Panc1 (cell line): Measurements from ENCODE around the gene PIK3R1. TPM values are rescaled to one million over a fixed set of nuclear protein-coding genes. Genes with fewer than 3 reads are reported as not detected.
"Not testable (repeated sequence)": the region's sequence is repeated elsewhere in the genome, so short reads cannot be mapped to it uniquely, and the experiment has no call there.

Experiments
- ATAC-seq: fragments of 200-7000 bp; cut with Tn5 transposase; 2 replicates; pipeline ENCODE4 v1.9.1; 2020; ENCODE audit warnings: mild to moderate bottlenecking, moderate library complexity
- BruUV-seq: library from RNA; stranded (reverse); fragments of 400-500 nt; replicated peaks from 2 replicates; lab custom pipeline; 2021; lab: Mats Ljungman, UMichigan
- CTCF ChIA-PET: fragments of 300-600 bp; sonication (Branson Sonifier 250); formaldehyde crosslinking; loops from one replicate; lab custom pipeline; 2022; ENCODE audit warnings: antibody characterized with exemption; lab: Charles Lee
- POLR2A ChIA-PET: fragments of 300-600 bp; sonication (Branson Sonifier 250); formaldehyde crosslinking; loops from one replicate; lab custom pipeline; 2022; ENCODE audit warnings: antibody characterized with exemption; lab: Charles Lee
- DNase-seq: peaks from one replicate; pipeline ENCODE4 v3.0.0-alpha.2; 2010; ENCODE audit warnings: low read depth, low spot score
- H3K27ac ChIP-seq: 2 replicates; pipeline ENCODE4 v1.5.1; 2011; ENCODE audit warnings: mild to moderate bottlenecking, low read length, inconsistent platforms
- H3K27me3 ChIP-seq: fragments of 200-500 bp; sonication (Bioruptor generic); 2 replicates; pipeline ENCODE4 v1.6.0; 2014; ENCODE audit warnings: low read length, inconsistent platforms; ENCODE audit not compliant: control insufficient read depth, insufficient read depth
- H3K36me3 ChIP-seq: fragments of 200-500 bp; sonication (Bioruptor generic); 2 replicates; pipeline ENCODE4 v1.5.1; 2014; ENCODE audit warnings: inconsistent platforms, mild to moderate bottlenecking, low read length, moderate library complexity; ENCODE audit not compliant: control insufficient read depth, insufficient read depth
- H3K4me1 ChIP-seq: 2 replicates; pipeline ENCODE4 v1.5.1; 2011; ENCODE audit warnings: inconsistent platforms, mild to moderate bottlenecking, low read length, moderate library complexity; ENCODE audit not compliant: control insufficient read depth, insufficient read depth
- H3K4me3 ChIP-seq, 2 experiments: 2 replicates each; pipeline ENCODE4 v1.5.1; 2011 to 2012; ENCODE audit warnings: low read depth in 2 of 2, low read length in 2 of 2, mild to moderate bottlenecking in 2 of 2, inconsistent platforms in 1 of 2, moderate library complexity in 1 of 2
- H3K9me3 ChIP-seq: fragments of 200-500 bp; sonication (Bioruptor generic); 2 replicates; pipeline ENCODE4 v1.5.1; 2014; ENCODE audit warnings: low read depth, mild to moderate bottlenecking, inconsistent platforms, low read length, moderate library complexity; ENCODE audit not compliant: control insufficient read depth, insufficient read depth
- POLR2AphosphoS5 ChIP-seq: IDR thresholded peaks from 2 replicates; pipeline ENCODE4 v1.6.1; 2012; ENCODE audit warnings: mild to moderate bottlenecking, low read depth, low read length, moderate library complexity
- SIN3A ChIP-seq: IDR thresholded peaks from 2 replicates; pipeline ENCODE4 v1.6.1; 2012; ENCODE audit warnings: low read depth, mild to moderate bottlenecking, low read length, moderate library complexity, borderline replicate concordance; ENCODE audit not compliant: insufficient read depth
- TCF7L2 ChIP-seq: IDR thresholded peaks from 2 replicates; pipeline ENCODE4 v1.6.1; 2011; ENCODE audit warnings: mild to moderate bottlenecking, low read depth, low read length, inconsistent platforms
- in situ Hi-C: cut with HindIII; loops from 2 replicates; pipeline ENCODE4 v1.10.0; 2016; ENCODE audit warnings: low sequenced_read_pairs, low pct_unique_long_range_greater_than_20kb
- intact Hi-C: fragments of 100-400 bp; cut with micrococcal nuclease; formaldehyde crosslinking; loops from one replicate; pipeline ENCODE4 v1.10.0; 2022; ENCODE audit not compliant: unreplicated experiment
- total RNA-seq: library from RNA; stranded (reverse); gene quantifications from one replicate; pipeline ENCODE4 v1.2.1, GENCODE V29; 2021; ENCODE audit not compliant: unreplicated experiment
- TF ChIP-seq, protein P1 (sequence below), 2 experiments: IDR thresholded peaks; 2 replicates each; pipeline ENCODE4 v1.6.1; 2011 to 2012; ENCODE audit warnings: low read depth in 2 of 2, control low read depth in 1 of 2, low read length in 1 of 2, mild to moderate bottlenecking in 1 of 2, moderate library complexity in 1 of 2; ENCODE audit not compliant: insufficient read depth in 1 of 2
- TF ChIP-seq, protein P2 (sequence below): fragments of 450-650 bp; IDR thresholded peaks from 2 replicates; pipeline ENCODE4 v1.5.1; 2017; ENCODE audit warnings: mild to moderate bottlenecking

Gene PIK3R1
- total RNA-seq, 1 experiment from 2014 or later = 23.4 TPM

DNA sequence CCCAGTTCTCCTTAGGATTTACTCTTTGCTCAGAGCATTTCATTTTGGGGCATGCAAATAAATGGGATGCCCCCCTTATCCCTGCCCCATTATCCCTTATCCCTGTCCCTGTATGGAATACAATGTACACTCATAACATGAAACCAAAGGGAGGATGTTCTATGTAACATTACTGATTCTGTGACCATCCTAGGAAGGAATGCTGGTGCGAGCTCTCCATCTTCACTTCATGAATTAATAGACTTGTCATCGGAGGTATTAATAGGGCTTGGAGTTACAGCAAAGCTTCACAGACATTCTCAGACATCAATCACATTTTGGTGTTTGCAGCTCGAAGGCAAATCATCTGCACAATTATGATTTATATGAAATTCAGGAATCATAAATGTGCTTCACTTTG is 20.4 kb upstream of the PIK3R1 start:
- ChIA-PET POLR2A (no interaction called here), CTCF (no interaction called here)
- intact Hi-C loops (no loop called here), in situ Hi-C loops (no loop called here)
- no peak overlapping the region for H3K27ac ChIP-seq
- no peak for ATAC-seq
- no peaks in the 10 kb centered on the region for H3K27me3 ChIP-seq
- H3K4me1 ChIP-seq = no peaks in the 10 kb centered on the region
- no TSS peak for BruUV-seq
- no peaks in the 10 kb centered on the region for H3K9me3 ChIP-seq
- H3K4me3 ChIP-seq = no peak overlapping the region
- TF ChIP-seq, protein P1, sequence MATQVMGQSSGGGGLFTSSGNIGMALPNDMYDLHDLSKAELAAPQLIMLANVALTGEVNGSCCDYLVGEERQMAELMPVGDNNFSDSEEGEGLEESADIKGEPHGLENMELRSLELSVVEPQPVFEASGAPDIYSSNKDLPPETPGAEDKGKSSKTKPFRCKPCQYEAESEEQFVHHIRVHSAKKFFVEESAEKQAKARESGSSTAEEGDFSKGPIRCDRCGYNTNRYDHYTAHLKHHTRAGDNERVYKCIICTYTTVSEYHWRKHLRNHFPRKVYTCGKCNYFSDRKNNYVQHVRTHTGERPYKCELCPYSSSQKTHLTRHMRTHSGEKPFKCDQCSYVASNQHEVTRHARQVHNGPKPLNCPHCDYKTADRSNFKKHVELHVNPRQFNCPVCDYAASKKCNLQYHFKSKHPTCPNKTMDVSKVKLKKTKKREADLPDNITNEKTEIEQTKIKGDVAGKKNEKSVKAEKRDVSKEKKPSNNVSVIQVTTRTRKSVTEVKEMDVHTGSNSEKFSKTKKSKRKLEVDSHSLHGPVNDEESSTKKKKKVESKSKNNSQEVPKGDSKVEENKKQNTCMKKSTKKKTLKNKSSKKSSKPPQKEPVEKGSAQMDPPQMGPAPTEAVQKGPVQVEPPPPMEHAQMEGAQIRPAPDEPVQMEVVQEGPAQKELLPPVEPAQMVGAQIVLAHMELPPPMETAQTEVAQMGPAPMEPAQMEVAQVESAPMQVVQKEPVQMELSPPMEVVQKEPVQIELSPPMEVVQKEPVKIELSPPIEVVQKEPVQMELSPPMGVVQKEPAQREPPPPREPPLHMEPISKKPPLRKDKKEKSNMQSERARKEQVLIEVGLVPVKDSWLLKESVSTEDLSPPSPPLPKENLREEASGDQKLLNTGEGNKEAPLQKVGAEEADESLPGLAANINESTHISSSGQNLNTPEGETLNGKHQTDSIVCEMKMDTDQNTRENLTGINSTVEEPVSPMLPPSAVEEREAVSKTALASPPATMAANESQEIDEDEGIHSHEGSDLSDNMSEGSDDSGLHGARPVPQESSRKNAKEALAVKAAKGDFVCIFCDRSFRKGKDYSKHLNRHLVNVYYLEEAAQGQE (IDR thresholded peaks at IDR 0.05; ENCODE audit: insufficient read depth in 1 of 2, low read depth in 2 of 2, low read length in 1 of 2) = no peak
- TF ChIP-seq TCF7L2 (no peak), SIN3A (no peak), POLR2AphosphoS5 (no peak)
- TF ChIP-seq, protein P2, sequence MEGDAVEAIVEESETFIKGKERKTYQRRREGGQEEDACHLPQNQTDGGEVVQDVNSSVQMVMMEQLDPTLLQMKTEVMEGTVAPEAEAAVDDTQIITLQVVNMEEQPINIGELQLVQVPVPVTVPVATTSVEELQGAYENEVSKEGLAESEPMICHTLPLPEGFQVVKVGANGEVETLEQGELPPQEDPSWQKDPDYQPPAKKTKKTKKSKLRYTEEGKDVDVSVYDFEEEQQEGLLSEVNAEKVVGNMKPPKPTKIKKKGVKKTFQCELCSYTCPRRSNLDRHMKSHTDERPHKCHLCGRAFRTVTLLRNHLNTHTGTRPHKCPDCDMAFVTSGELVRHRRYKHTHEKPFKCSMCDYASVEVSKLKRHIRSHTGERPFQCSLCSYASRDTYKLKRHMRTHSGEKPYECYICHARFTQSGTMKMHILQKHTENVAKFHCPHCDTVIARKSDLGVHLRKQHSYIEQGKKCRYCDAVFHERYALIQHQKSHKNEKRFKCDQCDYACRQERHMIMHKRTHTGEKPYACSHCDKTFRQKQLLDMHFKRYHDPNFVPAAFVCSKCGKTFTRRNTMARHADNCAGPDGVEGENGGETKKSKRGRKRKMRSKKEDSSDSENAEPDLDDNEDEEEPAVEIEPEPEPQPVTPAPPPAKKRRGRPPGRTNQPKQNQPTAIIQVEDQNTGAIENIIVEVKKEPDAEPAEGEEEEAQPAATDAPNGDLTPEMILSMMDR = no peak
- DNase-seq = no peak
- H3K36me3 ChIP-seq = no peaks in the 10 kb centered on the region

DNA sequence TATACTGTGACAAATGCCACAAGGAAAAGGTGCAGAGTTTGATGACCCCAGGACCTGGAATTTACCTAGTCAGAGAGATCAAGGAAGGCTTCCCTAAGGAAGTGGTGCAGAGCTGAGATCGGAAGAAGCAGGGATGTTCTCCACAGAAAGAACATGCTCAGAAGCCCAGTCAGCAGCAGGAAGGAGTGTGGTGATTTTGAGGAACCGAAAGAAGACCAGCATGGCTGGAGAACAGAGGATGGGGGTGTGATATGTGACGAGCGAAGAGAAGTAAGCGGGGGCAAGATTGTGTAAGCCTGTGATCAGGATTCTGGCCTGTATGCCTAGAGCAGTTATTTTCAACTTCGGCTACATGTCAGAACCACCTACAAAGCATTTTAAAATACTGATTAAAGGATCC is 18.7 kb upstream of the PIK3R1 start:
- H3K4me3 ChIP-seq = no peak overlapping the region
- H3K36me3 ChIP-seq = no peaks in the 10 kb centered on the region
- ChIA-PET POLR2A (no interaction called here), CTCF (no interaction called here)
- no peak overlapping the region for H3K27ac ChIP-seq
- BruUV-seq = no TSS peak
- TF ChIP-seq POLR2AphosphoS5 = no peak
- H3K9me3 ChIP-seq = no peaks in the 10 kb centered on the region
- ATAC-seq = no peak
- intact Hi-C loops (no loop called here), in situ Hi-C loops (no loop called here)
- H3K27me3 ChIP-seq = no peaks in the 10 kb centered on the region
- no peaks in the 10 kb centered on the region for H3K4me1 ChIP-seq
- DNase-seq = no peak

DNA sequence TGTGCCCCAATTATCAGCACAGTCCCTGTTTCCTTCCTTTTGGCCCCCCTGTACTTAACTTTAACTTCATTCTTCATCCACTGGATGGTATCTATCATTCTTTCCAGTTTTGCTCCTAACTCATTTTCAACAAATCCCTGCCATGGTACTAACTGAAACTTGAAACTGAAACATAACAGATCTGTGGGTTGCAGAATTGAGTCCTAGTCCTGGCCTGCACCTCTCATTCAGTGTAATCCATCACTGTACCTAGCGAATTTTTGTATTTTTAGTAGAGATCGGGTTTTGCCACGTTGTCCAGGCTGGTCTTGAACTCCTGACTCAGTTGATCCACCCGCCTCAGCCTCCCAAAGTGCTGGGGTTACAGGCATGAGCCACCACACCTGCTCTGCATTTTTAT is 15.3 kb upstream of the PIK3R1 start:
- no TSS peak for BruUV-seq
- H3K4me3 ChIP-seq = no peak overlapping the region
- no peaks in the 10 kb centered on the region; the same call in 1 of the 2 replicates for H3K27me3 ChIP-seq
- H3K4me1 ChIP-seq = no peaks in the 10 kb centered on the region
- no peak for DNase-seq
- ATAC-seq = no peak
- H3K27ac ChIP-seq = no peak overlapping the region
- ChIA-PET POLR2A (no interaction called here), CTCF (no interaction called here)
- no peaks in the 10 kb centered on the region for H3K36me3 ChIP-seq
- H3K9me3 ChIP-seq = no peaks in the 10 kb centered on the region
- TF ChIP-seq POLR2AphosphoS5 (no peak), TCF7L2 (no peak), SIN3A (no peak)
- TF ChIP-seq, protein P1 (IDR thresholded peaks at IDR 0.05; ENCODE audit: insufficient read depth in 1 of 2, low read depth in 2 of 2, low read length in 1 of 2) = no peak
- TF ChIP-seq, protein P2 = no peak
- in situ Hi-C loops (no loop called here), intact Hi-C loops (no loop called here)

DNA sequence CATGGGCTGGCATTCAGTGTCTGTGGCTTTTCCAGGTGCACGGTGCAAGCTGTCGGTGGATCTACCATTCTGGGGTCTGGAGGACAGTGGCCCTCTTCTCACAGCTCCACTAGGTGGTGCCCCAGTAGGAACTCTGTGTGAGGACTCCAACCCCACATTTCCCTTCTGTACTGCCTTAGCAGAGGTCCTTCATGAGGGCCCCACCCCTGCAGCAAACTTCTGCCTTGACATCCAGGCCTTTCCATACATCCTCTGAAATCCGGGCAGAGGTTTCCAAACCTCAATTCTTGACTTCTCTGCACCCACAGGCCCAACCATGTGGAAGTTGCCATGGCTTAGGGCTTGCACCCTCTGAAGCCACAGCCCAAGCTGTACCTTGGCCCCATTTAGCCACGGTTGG is 4.9 kb upstream of the PIK3R1 start:
- POLR2A ChIA-PET = not testable (repeated sequence)

More for the DNA sequence above, 4.9 kb upstream of the PIK3R1 start:
- H3K4me1 ChIP-seq, H3K27ac ChIP-seq, in situ Hi-C loops, ATAC-seq, H3K36me3 ChIP-seq, H3K4me3 ChIP-seq, DNase-seq, CTCF ChIA-PET, H3K27me3 ChIP-seq, intact Hi-C loops, H3K9me3 ChIP-seq, BruUV-seq: not testable (repeated sequence)
